Activated naive CD4-positive, alpha-beta T cell treated with anti-CD3 and anti-CD28 coated beads for 36 hours (primary cell): ENCODE data around the gene HIVEP1. TPM values are rescaled to one million over a fixed set of nuclear protein-coding genes. Genes with fewer than 3 reads are reported as not detected.
A peak's percentile ranks its signal among the peaks of the same experiment; 100 is the strongest.

Source experiments
- CTCF ChIA-PET: fragments of 350-600 bp; sonication (Branson Sonifier 250); formaldehyde crosslinking; loops from one replicate; lab custom pipeline; 2021; ENCODE audit warnings: antibody characterized with exemption; lab: Charles Lee
- DNase-seq: peaks from one replicate; pipeline ENCODE4 v3.0.0-alpha.2; 2020
- H3K27ac Mint-ChIP-seq: one replicate; pipeline ENCODE4 v1.8.0; 2021; ENCODE audit warnings: mild to moderate bottlenecking, mixed read lengths
- H3K27me3 Mint-ChIP-seq: one replicate; pipeline ENCODE4 v1.8.0; 2021; ENCODE audit warnings: low read depth, mixed read lengths
- H3K36me3 Mint-ChIP-seq: one replicate; pipeline ENCODE4 v1.8.0; 2021; ENCODE audit warnings: low read depth, mixed read lengths
- H3K4me1 Mint-ChIP-seq: one replicate; pipeline ENCODE4 v1.8.0; 2021; ENCODE audit warnings: low read depth, mixed read lengths
- H3K4me3 Mint-ChIP-seq: one replicate; pipeline ENCODE4 v1.8.0; 2021; ENCODE audit warnings: mild to moderate bottlenecking, moderate library complexity, mixed read lengths
- H3K9me3 Mint-ChIP-seq: one replicate; pipeline ENCODE4 v1.8.0; 2021; ENCODE audit warnings: mixed read lengths
- intact Hi-C: fragments of 100-400 bp; cut with micrococcal nuclease; formaldehyde crosslinking; loops from one replicate; pipeline ENCODE4 v1.15.1; 2023
- total RNA-seq, 2 experiments: library from RNA; stranded (reverse); gene quantifications; one replicate each; pipeline ENCODE4 v1.2.3, GENCODE V29; 2021

Gene HIVEP1
- total RNA-seq, 2 experiments from 2014 or later: 43.6 to 47.9 TPM

DNA sequence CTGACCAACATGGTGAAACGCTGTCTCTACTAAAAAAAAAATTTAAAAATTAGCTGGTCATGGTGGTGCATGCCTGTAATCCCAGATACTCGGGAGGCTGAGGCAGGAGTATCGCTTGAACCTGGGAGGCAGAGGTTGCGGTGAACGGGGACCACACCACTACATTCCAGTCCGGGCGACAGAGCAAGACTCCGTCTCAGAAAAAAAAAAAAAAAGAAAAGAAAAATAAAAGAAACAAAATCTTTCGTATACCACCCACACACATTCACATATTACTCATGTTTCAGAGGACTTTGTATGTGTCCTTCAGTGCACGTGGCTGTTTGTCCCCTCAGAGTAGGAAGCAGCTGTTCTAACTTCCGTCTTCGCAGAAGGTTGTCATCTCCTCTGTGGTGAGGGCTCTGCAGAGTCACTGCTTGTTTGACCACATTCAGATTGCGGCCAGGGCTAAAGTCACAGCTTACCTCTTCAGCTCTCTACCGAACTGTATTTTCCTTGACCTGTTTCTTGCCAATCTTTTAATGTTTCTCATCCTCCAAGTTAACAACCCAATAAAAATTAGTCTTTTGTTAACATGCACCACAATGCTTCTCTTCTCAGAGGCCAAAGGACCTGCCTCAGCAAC, 36.6 kb upstream of the HIVEP1 start:
- H3K27ac Mint-ChIP-seq: no peak overlapping the region
- H3K27me3 Mint-ChIP-seq: no peaks in the 10 kb centered on the region
- CTCF ChIA-PET: interaction anchor here (0.7 kb wide), 1 partner anchor 53 kb away, joined by 3 read pairs; no protein-coding TSS in a partner anchor
- H3K4me1 Mint-ChIP-seq: peaks cover 22% of the 10 kb centered on the region
- no peaks in the 10 kb centered on the region for H3K36me3 Mint-ChIP-seq
- no peaks in the 10 kb centered on the region for H3K9me3 Mint-ChIP-seq
- intact Hi-C loops: no loop called here
- peak; percentile 54 for DNase-seq
- H3K4me3 Mint-ChIP-seq: peak overlapping the region; percentile 5

- Mint-ChIP-seq H3K9me3 (no peaks in the 10 kb centered on the region), H3K4me3 (no peak overlapping the region), H3K27ac (no peak overlapping the region), H3K4me1 (peaks cover 22% of the 10 kb centered on the region), H3K36me3 (no peaks in the 10 kb centered on the region), H3K27me3 (no peaks in the 10 kb centered on the region)
- intact Hi-C loops: no loop called here
- CTCF ChIA-PET: no interaction called here
- DNase-seq: no peak
These were observed 35.6 kb upstream of the HIVEP1 start for GRCh38 chr6:11976489-11976888.

- DNase-seq: no peak
- no peaks in the 10 kb centered on the region for H3K9me3 Mint-ChIP-seq
- CTCF ChIA-PET: no interaction called here
- no peak overlapping the region for H3K27ac Mint-ChIP-seq
- no peaks in the 10 kb centered on the region for H3K36me3 Mint-ChIP-seq
- H3K27me3 Mint-ChIP-seq: no peaks in the 10 kb centered on the region
- peaks cover 22% of the 10 kb centered on the region for H3K4me1 Mint-ChIP-seq
- intact Hi-C loops: no loop called here
- no peak overlapping the region for H3K4me3 Mint-ChIP-seq
These were observed 34.9 kb upstream of the HIVEP1 start for GRCh38 chr6:11977193-11977592.

- Mint-ChIP-seq H3K27ac (no peak overlapping the region), H3K4me1 (peaks cover 22% of the 10 kb centered on the region), H3K9me3 (no peaks in the 10 kb centered on the region), H3K4me3 (no peak overlapping the region), H3K27me3 (no peaks in the 10 kb centered on the region), H3K36me3 (no peaks in the 10 kb centered on the region)
- no peak for DNase-seq
- intact Hi-C loops: loop anchor here (1.0 kb wide), 1 partner anchor 31 kb away; no protein-coding TSS in a partner anchor
- CTCF ChIA-PET: no interaction called here
These were observed 34.4 kb upstream of the HIVEP1 start for GRCh38 chr6:11977738-11978137.

DNA sequence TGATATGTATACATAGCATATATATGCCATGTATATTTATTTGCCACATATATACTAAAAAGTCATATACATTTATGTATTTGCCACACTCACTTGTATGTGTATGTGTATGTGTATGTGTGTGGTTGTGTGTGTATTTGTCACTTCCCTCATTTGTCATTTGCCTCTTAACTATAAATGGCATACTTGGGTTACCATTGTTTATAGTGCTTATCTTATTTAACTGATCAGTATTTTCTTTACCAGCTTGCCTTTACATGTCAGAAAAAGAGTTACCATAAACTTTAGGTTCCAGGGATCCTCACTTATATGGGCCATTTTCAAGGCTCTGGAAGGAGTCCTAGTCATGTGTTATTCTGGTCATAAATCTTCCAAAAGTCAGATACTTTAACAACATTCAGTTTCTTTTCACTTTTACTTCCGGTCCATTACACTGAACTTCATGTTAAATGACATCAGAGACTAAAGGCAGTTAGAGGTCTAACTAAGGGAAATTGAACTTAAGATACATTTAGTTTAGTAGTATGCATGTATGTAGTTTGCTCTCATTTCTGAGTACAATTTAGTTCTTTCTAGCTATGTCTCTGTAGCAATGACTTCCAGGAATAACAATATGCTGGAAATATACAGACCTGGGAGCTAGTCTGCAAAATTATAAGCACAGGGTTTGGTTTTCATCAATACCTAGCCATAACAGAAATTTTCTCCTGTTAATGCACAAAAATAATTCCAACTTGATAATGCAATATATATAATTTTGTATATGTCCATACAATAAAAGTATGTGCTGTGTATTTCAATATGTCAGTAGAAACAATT, 33.7 kb upstream of the HIVEP1 start:
- CTCF ChIA-PET: no interaction called here
- DNase-seq: no peak
- H3K9me3 Mint-ChIP-seq: no peaks in the 10 kb centered on the region
- intact Hi-C loops: loop anchor here (1.0 kb wide), 1 partner anchor 30 kb away; no protein-coding TSS in a partner anchor
- H3K4me3 Mint-ChIP-seq: no peak overlapping the region
- H3K27ac Mint-ChIP-seq: no peak overlapping the region
- no peaks in the 10 kb centered on the region for H3K36me3 Mint-ChIP-seq
- no peaks in the 10 kb centered on the region for H3K27me3 Mint-ChIP-seq
- peaks cover 22% of the 10 kb centered on the region for H3K4me1 Mint-ChIP-seq

DNA sequence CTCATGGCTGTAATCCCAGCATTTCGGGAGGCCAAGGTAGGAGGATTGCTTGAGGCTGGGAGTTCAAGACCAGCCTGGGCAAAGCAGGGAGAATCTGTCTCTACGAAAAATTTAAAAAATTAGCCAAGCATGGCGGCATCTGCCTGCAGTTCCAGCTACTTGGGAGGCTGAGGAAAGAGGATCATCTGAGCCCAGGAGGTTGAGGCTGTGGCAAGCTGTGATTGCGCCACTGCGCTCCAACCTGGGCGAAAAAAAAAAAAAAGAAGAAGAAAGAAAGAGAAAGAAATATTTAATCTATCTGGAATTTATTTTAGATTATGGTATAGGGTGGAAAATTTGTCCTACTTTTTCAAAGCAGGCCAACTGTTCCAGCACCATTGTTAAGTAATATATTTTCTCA, 32.2 kb upstream of the HIVEP1 start:
- Mint-ChIP-seq H3K27ac (no peak overlapping the region), H3K27me3 (no peaks in the 10 kb centered on the region), H3K4me1 (peaks cover 18% of the 10 kb centered on the region), H3K4me3 (no peak overlapping the region), H3K36me3 (no peaks in the 10 kb centered on the region), H3K9me3 (no peaks in the 10 kb centered on the region)
- intact Hi-C loops: no loop called here
- DNase-seq: no peak
- CTCF ChIA-PET: no interaction called here

GRCh38 chr6:11983306-11983705, 28.8 kb upstream of the HIVEP1 start:
- Mint-ChIP-seq H3K4me1 (peaks cover 3% of the 10 kb centered on the region), H3K9me3 (no peaks in the 10 kb centered on the region), H3K27me3 (no peaks in the 10 kb centered on the region), H3K27ac (no peak overlapping the region), H3K4me3 (no peak overlapping the region), H3K36me3 (no peaks in the 10 kb centered on the region)
- intact Hi-C loops: no loop called here
- CTCF ChIA-PET: no interaction called here
- DNase-seq: no peak

- no peak overlapping the region for H3K27ac Mint-ChIP-seq
- H3K4me3 Mint-ChIP-seq: no peak overlapping the region
- H3K9me3 Mint-ChIP-seq: no peaks in the 10 kb centered on the region
- intact Hi-C loops: no loop called here
- H3K36me3 Mint-ChIP-seq: no peaks in the 10 kb centered on the region
- H3K4me1 Mint-ChIP-seq: no peaks in the 10 kb centered on the region
- CTCF ChIA-PET: no interaction called here
- no peaks in the 10 kb centered on the region for H3K27me3 Mint-ChIP-seq
- no peak for DNase-seq
These were observed 24.7 kb upstream of the HIVEP1 start for GRCh38 chr6:11987386-11987785.

- Mint-ChIP-seq H3K27me3 (no peaks in the 10 kb centered on the region), H3K27ac (no peak overlapping the region), H3K36me3 (no peaks in the 10 kb centered on the region), H3K4me1 (no peaks in the 10 kb centered on the region), H3K9me3 (no peaks in the 10 kb centered on the region), H3K4me3 (no peak overlapping the region)
- DNase-seq: no peak
- CTCF ChIA-PET: no interaction called here
- intact Hi-C loops: no loop called here
These were observed 22.7 kb upstream of the HIVEP1 start for GRCh38 chr6:11989386-11989785.

GRCh38 chr6:11992086-11992485, 20.0 kb upstream of the HIVEP1 start:
- no peaks in the 10 kb centered on the region for H3K9me3 Mint-ChIP-seq
- intact Hi-C loops: no loop called here
- no peak overlapping the region for H3K27ac Mint-ChIP-seq
- CTCF ChIA-PET: interaction anchor here (0.6 to 1.2 kb wide), 2 partner anchors 45 to 242 kb away, joined by 4 read pairs; no protein-coding TSS in a partner anchor
- H3K36me3 Mint-ChIP-seq: no peaks in the 10 kb centered on the region
- no peaks in the 10 kb centered on the region for H3K27me3 Mint-ChIP-seq
- peaks cover 4% of the 10 kb centered on the region for H3K4me1 Mint-ChIP-seq
- H3K4me3 Mint-ChIP-seq: no peak overlapping the region
- no peak for DNase-seq

- intact Hi-C loops: no loop called here
- peaks cover 4% of the 10 kb centered on the region for H3K4me1 Mint-ChIP-seq
- DNase-seq: no peak
- no peaks in the 10 kb centered on the region for H3K36me3 Mint-ChIP-seq
- CTCF ChIA-PET: interaction anchor here (0.6 to 0.7 kb wide), 2 partner anchors 29 to 294 kb away, joined by 3 read pairs; no protein-coding TSS in a partner anchor
- no peaks in the 10 kb centered on the region for H3K27me3 Mint-ChIP-seq
- H3K4me3 Mint-ChIP-seq: no peak overlapping the region
- no peak overlapping the region for H3K27ac Mint-ChIP-seq
- H3K9me3 Mint-ChIP-seq: no peaks in the 10 kb centered on the region
These were observed 17.1 kb upstream of the HIVEP1 start for GRCh38 chr6:11994875-11995461.

GRCh38 chr6:11996751-11997150, 15.4 kb upstream of the HIVEP1 start:
- Mint-ChIP-seq H3K4me1 (peaks cover 13% of the 10 kb centered on the region), H3K27ac (no peak overlapping the region), H3K27me3 (no peaks in the 10 kb centered on the region), H3K4me3 (no peak overlapping the region), H3K36me3 (no peaks in the 10 kb centered on the region), H3K9me3 (no peaks in the 10 kb centered on the region)
- DNase-seq: no peak
- CTCF ChIA-PET: interaction anchor here (1.5 kb wide), 1 partner anchor 227 kb away, joined by 3 read pairs; no protein-coding TSS in a partner anchor
- intact Hi-C loops: no loop called here
